ENCODE results near the gene JDP2. TPM values are rescaled to one million over a fixed set of nuclear protein-coding genes. Genes with fewer than 3 reads are reported as not detected.

JDP2 gene
- total and polyA plus RNA-seq, 3 donors from 2014 or later, result 10.7 to 19.0 (median 14.0) TPM

GRCh38 chr14:75445963-75446362, 18.1 kb downstream of the JDP2 start:
- Histone ChIP-seq H3K4me1 (peaks cover 18% of the 10 kb centered on the region), H3K36me3 (ENCODE audit: low read depth, missing control alignments) (no peaks in the 10 kb centered on the region), H3K27ac (no peak overlapping the region), H3K9me3 (no peaks in the 10 kb centered on the region), H3K27me3 (no peaks in the 10 kb centered on the region), H3K4me3 (no peak overlapping the region)
- no peak for DNase-seq
- TF ChIP-seq POLR2A (IDR thresholded peaks at IDR 0.05) (no peak), CTCF (IDR thresholded peaks at IDR 0.05) (no peak)
- 94 to 95% methylated on average over 3 of the region's 3 CpGs for WGBS, 2 donors
- intact Hi-C loops (cut with DNase I; ENCODE audit: low total_unique reads), result no loop called here

- H3K4me1 ChIP-seq, result peaks cover 18% of the 10 kb centered on the region
- TF ChIP-seq CTCF (IDR thresholded peaks at IDR 0.05), result no peak
- TF ChIP-seq POLR2A (IDR thresholded peaks at IDR 0.05), result no peak
- H3K27me3 ChIP-seq, result no peaks in the 10 kb centered on the region
- no peak overlapping the region for H3K4me3 ChIP-seq
- H3K36me3 ChIP-seq (ENCODE audit: low read depth, missing control alignments), result no peaks in the 10 kb centered on the region
- H3K27ac ChIP-seq, result no peak overlapping the region
- intact Hi-C loops (cut with DNase I; ENCODE audit: low total_unique reads), result no loop called here
- no peaks in the 10 kb centered on the region for H3K9me3 ChIP-seq
- DNase-seq, result no peak
These were observed 18.6 kb downstream of the JDP2 start for GRCh38 chr14:75446447-75446846.

- no peak for TF ChIP-seq POLR2A (IDR thresholded peaks at IDR 0.05)
- TF ChIP-seq CTCF (IDR thresholded peaks at IDR 0.05), result no peak
- no peaks in the 10 kb centered on the region for H3K27me3 ChIP-seq
- no peak overlapping the region for H3K4me3 ChIP-seq
- no peak for DNase-seq
- no peaks in the 10 kb centered on the region for H3K36me3 ChIP-seq (ENCODE audit: low read depth, missing control alignments)
- H3K9me3 ChIP-seq, result no peaks in the 10 kb centered on the region
- 82 to 100% methylated on average over 1 of the region's 1 CpG for WGBS, 2 donors
- H3K27ac ChIP-seq, result no peak overlapping the region
- H3K4me1 ChIP-seq, result peaks cover 24% of the 10 kb centered on the region
- intact Hi-C loops (cut with DNase I; ENCODE audit: low total_unique reads), result no loop called here
These were observed 20.4 kb downstream of the JDP2 start for GRCh38 chr14:75448209-75448608.

GRCh38 chr14:75449036-75449435, 21.2 kb downstream of the JDP2 start:
- intact Hi-C loops (cut with DNase I; ENCODE audit: low total_unique reads), result no loop called here
- DNase-seq, result no peak
- no peak overlapping the region for H3K4me3 ChIP-seq
- H3K27me3 ChIP-seq, result no peaks in the 10 kb centered on the region
- H3K4me1 ChIP-seq, result peaks cover 32% of the 10 kb centered on the region
- H3K9me3 ChIP-seq, result no peaks in the 10 kb centered on the region
- no peak overlapping the region for H3K27ac ChIP-seq
- no peak for TF ChIP-seq CTCF (IDR thresholded peaks at IDR 0.05)
- 37 to 51% methylated on average over 2 of the region's 2 CpGs for WGBS, 2 donors
- H3K36me3 ChIP-seq (ENCODE audit: low read depth, missing control alignments), result no peaks in the 10 kb centered on the region

- 53 to 58% methylated on average over 4 of the region's 4 CpGs for WGBS, 2 donors
- H3K4me3 ChIP-seq, result no peak overlapping the region
- no peaks in the 10 kb centered on the region for H3K27me3 ChIP-seq
- TF ChIP-seq CTCF (IDR thresholded peaks at IDR 0.05) (no peak), POLR2A (IDR thresholded peaks at IDR 0.05) (no peak)
- H3K27ac ChIP-seq, result no peak overlapping the region
- DNase-seq, result no peak
- H3K4me1 ChIP-seq, result peaks cover 34% of the 10 kb centered on the region
- no peaks in the 10 kb centered on the region for H3K9me3 ChIP-seq
- intact Hi-C loops (cut with DNase I; ENCODE audit: low total_unique reads), result no loop called here
- H3K36me3 ChIP-seq (ENCODE audit: low read depth, missing control alignments), result no peaks in the 10 kb centered on the region
These were observed 21.9 kb downstream of the JDP2 start for GRCh38 chr14:75449696-75450095.
